PC-3 (cell line): ENCODE results near the gene BEND7. TPM values are rescaled to one million over a fixed set of nuclear protein-coding genes. Genes with fewer than 3 reads are reported as not detected.

Source experiments
- ATAC-seq: fragments of 200-7000 bp; cut with Tn5 transposase; 2 replicates; pipeline ENCODE4 v1.9.1; 2020; ENCODE audit warnings: mild to moderate bottlenecking, moderate library complexity
- BruUV-seq: library from RNA; stranded (reverse); fragments of 400-500 nt; replicated peaks from 2 replicates; lab custom pipeline; 2021; lab: Mats Ljungman, UMichigan
- CTCF ChIA-PET: fragments of 300-600 bp; sonication (Branson Sonifier 250); formaldehyde crosslinking; loops from one replicate; lab custom pipeline; 2022; ENCODE audit warnings: antibody characterized with exemption; lab: Charles Lee
- POLR2A ChIA-PET: fragments of 300-600 bp; sonication (Branson Sonifier 250); formaldehyde crosslinking; loops from one replicate; lab custom pipeline; 2022; ENCODE audit warnings: antibody characterized with exemption; ENCODE audit not compliant: unreplicated experiment; lab: Charles Lee
- DNase-seq: peaks from one replicate; pipeline ENCODE4 v3.0.0-alpha.2; 2015
- H2AFZ ChIP-seq: fragments of 300-600 bp; sonication (generic); 2 replicates; pipeline ENCODE4 v1.6.0; 2016; ENCODE audit warnings: antibody characterized with exemption, low read length
- H3F3A ChIP-seq: fragments of 300-600 bp; sonication (generic); one replicate; pipeline ENCODE4 v1.6.0; 2017; ENCODE audit warnings: antibody characterized with exemption, low read length, control low read depth, mild to moderate bottlenecking; ENCODE audit not compliant: unreplicated experiment
- H3K27ac ChIP-seq: fragments of 300-600 bp; sonication (generic); 2 replicates; pipeline ENCODE4 v1.5.1; 2016; ENCODE audit warnings: mild to moderate bottlenecking, low read length
- H3K27me3 ChIP-seq: fragments of 300-600 bp; sonication (generic); 2 replicates; pipeline ENCODE4 v1.6.1; 2016; ENCODE audit warnings: low read length, mixed read lengths
- H3K36me3 ChIP-seq: fragments of 300-600 bp; sonication (generic); 2 replicates; pipeline ENCODE4 v1.6.1; 2016; ENCODE audit warnings: low read depth, mixed run types, low read length, mixed read lengths
- H3K4me1 ChIP-seq: fragments of 300-600 bp; sonication (generic); 2 replicates; pipeline ENCODE4 v1.5.1; 2016; ENCODE audit warnings: low read length; ENCODE audit not compliant: insufficient read depth
- H3K4me2 ChIP-seq: fragments of 300-600 bp; sonication (generic); 2 replicates; pipeline ENCODE4 v1.6.0; 2016; ENCODE audit warnings: low read length
- H3K4me3 ChIP-seq: fragments of 300-600 bp; sonication (generic); 2 replicates; pipeline ENCODE4 v1.5.1; 2016; ENCODE audit warnings: mild to moderate bottlenecking, low read length, mixed read lengths
- H3K79me2 ChIP-seq: fragments of 300-600 bp; sonication (generic); 2 replicates; pipeline ENCODE4 v1.6.1; 2017; ENCODE audit warnings: low read length, mixed read lengths
- H3K9ac ChIP-seq: fragments of 300-600 bp; sonication (generic); 2 replicates; pipeline ENCODE4 v1.6.0; 2016; ENCODE audit warnings: mild to moderate bottlenecking, low read length
- H3K9me2 ChIP-seq: fragments of 300-600 bp; sonication (generic); replicated peaks from 2 replicates; pipeline ENCODE4 v1.6.1; 2016; ENCODE audit warnings: mixed run types, low read length, mixed read lengths
- H3K9me3 ChIP-seq: fragments of 300-600 bp; sonication (generic); 2 replicates; pipeline ENCODE4 v1.6.1; 2016; ENCODE audit warnings: low read length, mixed read lengths
- H4K20me1 ChIP-seq: fragments of 300-600 bp; sonication (generic); 2 replicates; pipeline ENCODE4 v1.6.1; 2016; ENCODE audit warnings: low read length, mixed read lengths
- EZH2 ChIP-seq: fragments of 300-600 bp; sonication (generic); IDR thresholded peaks from one replicate; pipeline ENCODE4 v1.6.1; 2017; ENCODE audit warnings: antibody characterized with exemption, mild to moderate bottlenecking, low read length; ENCODE audit not compliant: unreplicated experiment
- EZH2phosphoT487 ChIP-seq: fragments of 300-600 bp; sonication (generic); IDR thresholded peaks from 2 replicates; pipeline ENCODE4 v1.6.1; 2018; ENCODE audit warnings: mild to moderate bottlenecking, antibody characterized with exemption, low read length, borderline replicate concordance
- intact Hi-C: fragments of 100-400 bp; cut with micrococcal nuclease; formaldehyde crosslinking; loops from 2 replicates; pipeline ENCODE4 v1.9.0; 2023
- total RNA-seq: library from RNA; depleted of rRNA; stranded (reverse); fragments of >200 nt; gene quantifications from 2 replicates; pipeline ENCODE4 v1.2.3, GENCODE V29; 2014
- TF ChIP-seq, protein P1 (sequence below): fragments of 300-600 bp; sonication (generic); conservative IDR thresholded peaks from 2 replicates; pipeline ENCODE4 v1.5.1; 2017; ENCODE audit warnings: antibody characterized with exemption, low read depth, mild to moderate bottlenecking, low read length

Gene BEND7
- total RNA-seq, 1 experiment from 2014 or later: 2.6 TPM

- intact Hi-C loops: loop anchor here (5.0 kb wide), 1 partner anchor 97 kb away; the partner anchor contains the start of gene PRPF18
- Histone ChIP-seq H3K36me3 (no peaks in the 10 kb centered on the region), H3K4me2 (no peak overlapping the region), H3K4me1 (no peaks in the 10 kb centered on the region), H3K9me2 (no peaks in the 10 kb centered on the region), H3F3A (no peaks in the 10 kb centered on the region), H3K9me3 (no peaks in the 10 kb centered on the region), H3K9ac (no peak overlapping the region), H3K27me3 (no peaks in the 10 kb centered on the region), H3K79me2 (no peaks in the 10 kb centered on the region), H2AFZ (no peak overlapping the region), H3K27ac (no peak overlapping the region), H3K4me3 (no peak overlapping the region), H4K20me1 (no peaks in the 10 kb centered on the region)
- BruUV-seq: no TSS peak
- ATAC-seq: no peak
- no peak for TF ChIP-seq EZH2phosphoT487
- TF ChIP-seq, protein P1, sequence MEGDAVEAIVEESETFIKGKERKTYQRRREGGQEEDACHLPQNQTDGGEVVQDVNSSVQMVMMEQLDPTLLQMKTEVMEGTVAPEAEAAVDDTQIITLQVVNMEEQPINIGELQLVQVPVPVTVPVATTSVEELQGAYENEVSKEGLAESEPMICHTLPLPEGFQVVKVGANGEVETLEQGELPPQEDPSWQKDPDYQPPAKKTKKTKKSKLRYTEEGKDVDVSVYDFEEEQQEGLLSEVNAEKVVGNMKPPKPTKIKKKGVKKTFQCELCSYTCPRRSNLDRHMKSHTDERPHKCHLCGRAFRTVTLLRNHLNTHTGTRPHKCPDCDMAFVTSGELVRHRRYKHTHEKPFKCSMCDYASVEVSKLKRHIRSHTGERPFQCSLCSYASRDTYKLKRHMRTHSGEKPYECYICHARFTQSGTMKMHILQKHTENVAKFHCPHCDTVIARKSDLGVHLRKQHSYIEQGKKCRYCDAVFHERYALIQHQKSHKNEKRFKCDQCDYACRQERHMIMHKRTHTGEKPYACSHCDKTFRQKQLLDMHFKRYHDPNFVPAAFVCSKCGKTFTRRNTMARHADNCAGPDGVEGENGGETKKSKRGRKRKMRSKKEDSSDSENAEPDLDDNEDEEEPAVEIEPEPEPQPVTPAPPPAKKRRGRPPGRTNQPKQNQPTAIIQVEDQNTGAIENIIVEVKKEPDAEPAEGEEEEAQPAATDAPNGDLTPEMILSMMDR: no peak
- no peak for TF ChIP-seq EZH2
- ChIA-PET POLR2A (no interaction called here), CTCF (no interaction called here)
- DNase-seq: no peak
Observed at GRCh38 chr10:13490503-13490902, 38.3 kb downstream of the BEND7 start.

DNA sequence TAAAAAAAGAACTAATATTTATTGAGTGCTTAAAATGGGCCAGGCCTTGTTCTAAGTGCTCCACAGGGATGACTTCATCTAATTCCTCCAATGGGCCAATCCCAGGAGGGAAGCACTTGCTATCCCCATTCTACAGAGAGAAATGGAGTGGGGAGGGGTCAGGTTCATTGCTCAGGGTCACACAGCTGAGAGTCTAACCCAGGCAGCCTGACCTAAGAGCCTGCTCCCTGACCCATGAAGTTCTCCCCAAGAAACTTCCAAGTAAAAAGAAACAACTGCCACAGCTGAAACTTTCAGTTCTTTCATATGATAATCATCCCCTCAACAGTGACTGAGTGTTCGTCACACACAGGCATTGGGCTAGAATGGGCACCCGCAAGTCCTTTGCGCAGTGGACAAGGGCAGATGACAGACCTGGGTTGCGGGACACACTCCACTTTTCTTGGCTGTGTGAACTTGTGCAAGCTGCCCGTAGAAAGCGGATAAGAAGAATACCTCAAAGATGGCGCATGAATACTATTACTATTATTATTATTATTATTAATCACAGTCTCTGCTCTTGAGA lies 39.7 kb downstream of the BEND7 start:
- H3F3A ChIP-seq: no peaks in the 10 kb centered on the region
- H3K9ac ChIP-seq: no peak overlapping the region
- H3K27ac ChIP-seq: no peak overlapping the region
- TF ChIP-seq EZH2 (no peak), EZH2phosphoT487 (no peak)
- TF ChIP-seq, protein P1: no peak
- no peaks in the 10 kb centered on the region for H3K9me2 ChIP-seq
- no peaks in the 10 kb centered on the region for H3K4me1 ChIP-seq
- no peak overlapping the region for H2AFZ ChIP-seq
- CTCF ChIA-PET: no interaction called here
- H3K36me3 ChIP-seq: no peaks in the 10 kb centered on the region
- no peaks in the 10 kb centered on the region for H4K20me1 ChIP-seq
- H3K4me3 ChIP-seq: no peak overlapping the region
- no TSS peak for BruUV-seq
- H3K4me2 ChIP-seq: no peak overlapping the region
- POLR2A ChIA-PET: no interaction called here
- ATAC-seq (no peak), DNase-seq (no peak)
- H3K9me3 ChIP-seq: no peaks in the 10 kb centered on the region
- H3K79me2 ChIP-seq: no peaks in the 10 kb centered on the region
- H3K27me3 ChIP-seq: no peaks in the 10 kb centered on the region
- intact Hi-C loops: no loop called here

- ATAC-seq (no peak), DNase-seq (peak; percentile 1)
- H3K4me2 ChIP-seq: no peak overlapping the region
- no TSS peak for BruUV-seq
- H3K27me3 ChIP-seq: no peaks in the 10 kb centered on the region
- no peaks in the 10 kb centered on the region for H4K20me1 ChIP-seq
- H3K9ac ChIP-seq: no peak overlapping the region
- H3K27ac ChIP-seq: no peak overlapping the region
- H3K4me3 ChIP-seq: no peak overlapping the region
- no peak overlapping the region for H2AFZ ChIP-seq
- H3K9me3 ChIP-seq: no peaks in the 10 kb centered on the region
- intact Hi-C loops: no loop called here
- TF ChIP-seq, protein P1: peak; percentile 31; the same call in 1 of the 2 replicates
- TF ChIP-seq EZH2 (no peak), EZH2phosphoT487 (no peak)
- H3K4me1 ChIP-seq: no peaks in the 10 kb centered on the region
- H3K9me2 ChIP-seq: no peaks in the 10 kb centered on the region
- ChIA-PET POLR2A (no interaction called here), CTCF (no interaction called here)
- no peaks in the 10 kb centered on the region for H3K79me2 ChIP-seq
- no peaks in the 10 kb centered on the region for H3F3A ChIP-seq
- no peaks in the 10 kb centered on the region for H3K36me3 ChIP-seq
Observed at GRCh38 chr10:13485623-13486022, 43.2 kb downstream of the BEND7 start.
